GM19463 (cell line): ENCODE measurements around the gene PAPOLA.

ENCODE experiments used
- ATAC-seq: cut with Tn5 transposase; IDR thresholded peaks from one replicate; pipeline ENCODE4 v1.9.1; 2021; ENCODE audit warnings: mild to moderate bottlenecking, moderate library complexity; ENCODE audit not compliant: unreplicated experiment

The PAPOLA gene

DNA sequence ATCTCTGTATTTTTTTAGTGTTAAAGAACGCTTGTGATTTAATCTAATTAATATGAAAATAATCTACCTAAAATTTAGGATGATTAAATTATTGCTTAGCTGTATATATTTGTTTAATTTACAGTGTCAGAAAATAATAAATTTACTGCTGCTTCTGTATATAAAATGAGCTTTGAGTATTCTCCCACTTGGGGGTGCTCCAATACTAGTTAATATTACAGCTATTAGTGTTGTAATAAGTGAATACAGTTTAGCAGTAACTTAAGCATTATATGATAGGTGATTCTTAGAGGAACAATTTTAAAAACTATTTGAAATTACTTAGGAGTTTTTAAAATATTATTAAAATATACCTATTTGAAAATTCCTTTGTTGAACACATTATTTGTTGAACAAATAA, 62.2 kb downstream of the PAPOLA start:
- no peak for ATAC-seq

DNA sequence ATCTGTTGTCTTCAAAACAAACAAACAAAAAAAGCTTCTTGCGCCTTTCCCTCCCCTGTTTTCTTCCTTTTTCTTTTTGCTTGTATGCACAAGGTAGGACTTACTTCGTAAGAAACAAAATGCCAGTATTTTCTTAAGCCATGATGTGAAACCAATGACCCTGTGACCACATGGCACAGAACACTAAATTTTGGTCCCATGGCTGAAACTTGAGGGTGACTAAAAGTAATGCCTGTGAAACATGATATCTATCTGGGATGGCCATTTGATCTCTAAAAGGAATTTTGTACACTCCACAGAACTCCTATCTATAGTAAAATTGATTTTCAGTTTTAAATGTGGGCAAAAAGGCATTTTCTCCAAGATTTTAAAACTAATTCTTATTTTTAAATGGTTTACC, 63.6 kb downstream of the PAPOLA start:
- no peak for ATAC-seq

DNA sequence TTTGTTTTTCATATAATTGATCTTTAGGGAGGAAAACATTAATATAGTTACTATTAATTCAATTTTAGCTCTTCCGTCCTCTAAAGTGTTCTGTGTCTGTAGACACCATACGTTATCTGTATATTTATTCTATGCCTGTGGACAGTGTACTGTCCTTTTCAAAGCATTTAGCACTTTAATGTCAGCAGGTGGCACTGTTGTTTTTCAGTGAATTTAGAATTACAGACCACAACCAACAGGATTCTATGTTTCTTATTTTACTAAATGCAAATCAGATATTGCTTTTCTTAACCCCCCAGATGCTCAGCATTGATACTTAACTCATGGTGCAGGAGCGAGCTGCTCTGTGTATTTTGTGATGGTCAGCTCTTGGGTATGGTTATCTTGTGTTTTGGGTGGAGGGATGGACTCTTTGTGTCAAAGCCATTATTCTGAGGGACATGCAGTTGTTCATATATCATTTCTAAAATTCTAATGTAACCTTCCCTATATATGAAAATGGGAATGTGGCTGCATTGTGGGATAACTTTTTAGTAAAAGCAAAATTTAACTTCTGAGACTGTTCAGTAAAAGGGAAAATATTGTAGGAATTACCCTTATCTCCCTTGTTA, 65.2 kb downstream of the PAPOLA start:
- no peak for ATAC-seq

DNA sequence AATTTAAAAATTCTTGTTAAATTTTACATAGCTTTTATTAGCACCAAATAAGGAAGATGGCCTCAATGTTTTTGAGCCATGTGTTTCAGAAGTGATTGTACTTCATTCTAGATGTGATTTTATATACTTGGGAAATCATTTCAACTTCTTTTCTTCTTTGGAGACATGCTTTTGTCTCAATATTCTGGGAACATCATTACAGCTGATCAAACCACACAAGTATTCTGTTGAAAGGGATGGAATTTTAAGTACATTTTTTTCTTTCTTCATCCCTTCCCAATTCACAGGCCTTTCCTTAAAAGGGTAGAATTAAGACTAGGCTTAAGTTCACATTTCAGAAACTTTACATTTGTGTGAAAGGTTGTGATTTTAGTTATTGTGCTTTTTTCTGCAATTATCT, 66.4 kb downstream of the PAPOLA start:
- no peak for ATAC-seq

DNA sequence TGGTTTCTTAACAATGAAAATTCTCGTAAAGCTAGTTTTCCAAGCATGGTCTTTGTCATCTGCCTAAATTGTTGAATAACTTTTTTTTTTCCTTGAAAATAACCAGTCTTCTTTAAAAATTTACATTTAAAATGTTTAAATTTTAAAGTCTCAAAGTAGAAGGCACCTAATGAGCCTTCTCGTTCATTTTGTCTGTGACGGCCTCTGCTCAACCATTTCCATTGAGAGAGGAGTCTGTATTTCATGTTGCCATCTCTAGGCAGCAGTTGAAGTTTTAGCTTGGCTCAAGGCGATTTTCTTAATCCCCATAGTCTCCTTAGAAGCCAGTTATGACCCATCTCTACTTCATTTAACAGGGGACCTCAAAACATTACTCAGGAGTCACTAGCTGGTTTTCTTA, 69.1 kb downstream of the PAPOLA start:
- no peak for ATAC-seq

DNA sequence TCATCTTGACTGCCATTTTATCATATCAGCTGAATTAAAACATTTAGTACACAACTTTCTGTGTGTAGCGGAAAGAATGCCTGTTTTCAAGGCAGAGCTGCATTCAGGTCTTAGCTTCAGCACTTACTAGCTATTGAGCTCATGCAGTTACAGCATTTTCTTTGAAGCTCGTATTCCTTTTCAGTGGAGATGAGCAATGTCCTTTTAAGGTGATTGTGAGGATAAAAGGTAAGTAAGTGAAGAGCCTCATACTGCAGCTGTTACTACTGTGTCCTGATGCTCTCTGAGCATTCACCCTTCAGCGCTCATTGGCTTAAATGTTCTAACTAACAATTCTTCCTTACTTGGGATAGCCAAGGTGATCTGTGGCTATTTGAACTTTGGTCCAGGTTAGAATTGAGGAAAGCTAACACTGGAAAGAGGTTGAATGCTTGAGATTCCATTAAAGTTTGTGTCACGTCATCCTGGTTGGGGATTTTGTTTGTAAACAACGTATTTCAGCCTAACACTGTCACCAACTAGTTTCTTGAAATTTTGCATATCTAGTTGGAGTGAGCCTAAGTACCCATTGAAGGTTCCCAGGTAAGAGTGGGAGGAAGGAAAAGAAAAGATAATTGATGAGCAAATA, 71.4 kb downstream of the PAPOLA start:
- ATAC-seq, result no peak

DNA sequence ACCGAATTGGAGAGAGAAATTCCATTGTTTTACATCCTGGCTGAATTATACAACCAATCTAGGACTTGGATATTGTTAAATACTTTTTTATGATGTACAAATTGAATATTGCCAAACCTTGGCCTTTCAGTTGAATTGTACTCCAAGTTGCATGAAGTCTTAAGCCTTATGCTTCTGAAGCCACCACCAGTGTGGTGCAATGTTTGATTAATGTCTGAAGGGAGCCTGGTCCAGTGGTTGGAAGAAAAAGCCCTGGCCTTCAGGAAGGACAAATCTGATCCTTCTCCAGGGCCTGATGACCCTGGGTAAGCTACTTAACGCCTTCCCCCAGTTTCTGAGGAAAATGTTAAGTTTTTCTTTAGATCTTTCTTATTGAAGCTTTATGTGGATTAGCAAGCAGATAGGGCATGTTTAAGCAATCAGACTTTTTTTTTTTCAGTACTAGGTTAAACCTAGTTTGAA, 72.0 kb downstream of the PAPOLA start:
- ATAC-seq, result no peak

DNA sequence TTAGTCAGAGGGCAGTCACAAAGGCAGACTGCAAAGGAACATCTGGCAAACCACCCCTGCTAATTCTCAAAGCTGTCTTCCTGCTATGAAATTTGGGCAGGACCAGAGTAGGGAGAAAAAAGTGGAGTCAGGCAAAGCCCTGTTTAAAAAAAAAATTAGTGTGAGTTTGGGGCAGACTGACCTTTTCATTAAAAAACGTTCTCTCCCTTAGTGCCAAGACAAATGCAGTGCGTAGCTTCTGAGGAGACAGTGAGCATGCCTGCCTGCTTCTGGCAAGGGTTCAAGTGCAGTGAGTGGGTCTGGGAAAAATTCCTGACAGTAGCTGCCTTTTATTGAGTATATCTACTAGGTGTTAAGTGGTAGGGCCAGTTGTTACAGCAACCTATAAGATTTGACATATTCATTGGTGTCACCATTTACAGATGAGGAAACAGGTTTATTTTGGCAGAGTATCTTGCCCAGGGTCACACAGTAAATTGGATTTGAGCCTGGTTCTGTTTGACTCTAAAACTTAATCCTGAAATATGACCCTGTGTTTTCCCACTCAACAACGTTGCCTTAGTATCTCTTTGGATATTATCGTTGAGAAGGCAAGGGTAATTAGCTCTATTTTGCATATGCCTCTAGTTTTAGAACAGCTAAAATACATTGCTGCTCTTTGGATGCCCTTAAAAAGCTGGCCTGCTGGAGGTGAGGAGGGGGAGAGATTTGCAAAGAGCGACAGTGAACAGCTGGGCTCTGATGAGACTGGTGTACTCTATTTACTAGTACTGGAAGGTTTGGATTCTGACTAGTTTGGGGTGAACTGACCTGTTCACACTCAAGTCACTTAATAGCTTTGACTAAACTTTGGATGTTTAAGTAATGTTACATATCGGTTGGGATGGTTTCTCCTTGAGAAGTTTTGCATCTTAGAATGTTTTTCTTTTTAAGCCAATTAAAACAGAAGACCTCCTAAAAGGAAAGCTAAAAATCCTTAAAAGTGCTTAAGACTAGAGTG, 72.8 kb downstream of the PAPOLA start:
- ATAC-seq, result no peak

DNA sequence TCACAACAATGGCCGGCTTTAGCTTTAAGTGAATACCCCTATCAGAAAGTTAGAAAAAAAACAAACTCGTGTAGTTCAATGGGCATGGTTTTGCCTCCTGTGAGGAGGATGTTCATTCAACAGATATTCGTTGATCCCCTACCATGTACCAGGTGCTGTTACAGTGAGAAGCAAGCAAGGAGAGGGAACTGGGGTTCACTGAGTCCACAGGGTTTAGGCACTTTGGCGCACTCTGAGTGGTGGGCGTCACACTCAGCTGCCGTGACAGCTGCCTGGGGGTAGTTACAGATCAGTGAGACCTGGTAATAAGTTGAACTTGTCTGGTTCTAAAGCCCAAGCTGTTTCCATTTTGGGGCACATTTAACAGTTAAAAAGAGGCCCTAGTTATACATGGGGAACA, 74.2 kb downstream of the PAPOLA start:
- no peak for ATAC-seq

DNA sequence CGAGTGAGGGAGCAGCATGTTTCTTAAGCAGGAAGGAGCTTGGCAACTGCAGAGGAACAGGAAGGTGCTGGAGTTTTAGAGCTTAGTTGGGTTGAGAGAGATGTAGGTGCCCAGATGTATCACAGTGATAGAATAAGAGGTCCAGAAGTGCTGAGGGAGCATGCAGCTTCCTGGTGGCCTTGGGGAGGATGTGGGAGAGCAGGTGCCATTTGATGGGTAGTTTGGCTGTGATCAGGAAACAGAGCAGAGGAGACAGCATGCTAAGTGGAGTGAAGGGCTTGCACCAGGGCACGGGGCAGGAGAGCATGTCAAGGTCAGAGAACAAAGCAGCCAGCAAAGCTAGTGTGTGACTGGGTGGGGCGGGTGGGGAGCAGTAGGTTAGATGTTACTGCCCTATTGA, 74.8 kb downstream of the PAPOLA start:
- ATAC-seq, result no peak

DNA sequence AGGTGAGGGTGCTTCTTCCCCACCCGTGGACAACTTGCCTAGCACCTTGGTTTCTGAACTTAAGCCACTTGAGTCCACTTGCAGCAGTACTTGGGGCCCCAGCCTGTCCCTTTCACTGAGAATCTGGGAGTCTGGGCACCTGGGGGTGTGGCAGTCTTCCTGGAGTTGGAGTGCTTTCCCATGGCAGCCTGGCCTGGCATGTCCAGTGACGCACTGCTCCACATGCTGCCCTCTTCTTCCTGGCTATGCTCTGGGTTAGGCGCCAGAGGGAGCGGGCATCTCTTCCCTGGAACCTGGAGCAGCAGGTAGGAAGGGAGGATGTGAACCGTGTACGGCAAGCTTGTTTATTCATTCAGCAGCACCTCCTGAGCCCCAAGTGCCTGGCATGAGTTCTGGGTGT, 76.4 kb downstream of the PAPOLA start:
- ATAC-seq, result no peak

DNA sequence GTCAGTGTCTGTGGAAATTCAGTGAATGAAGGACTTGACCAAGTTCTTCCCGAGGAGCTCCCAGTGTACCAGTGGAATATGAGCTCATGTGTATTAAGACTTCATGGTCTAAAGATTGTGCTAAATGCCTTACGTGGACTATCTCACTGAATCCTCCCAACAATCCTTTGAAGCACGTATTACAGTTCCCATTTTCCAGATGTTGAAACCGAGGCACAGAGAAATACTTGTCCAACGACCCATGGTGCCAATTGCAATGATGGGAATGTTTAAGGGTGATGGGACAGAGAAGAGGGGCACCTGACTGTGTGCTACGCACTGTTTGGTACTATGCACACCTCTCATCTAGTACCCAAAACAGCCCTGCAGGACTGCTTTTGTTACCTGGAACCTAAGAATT, 77.2 kb downstream of the PAPOLA start:
- no peak for ATAC-seq

DNA sequence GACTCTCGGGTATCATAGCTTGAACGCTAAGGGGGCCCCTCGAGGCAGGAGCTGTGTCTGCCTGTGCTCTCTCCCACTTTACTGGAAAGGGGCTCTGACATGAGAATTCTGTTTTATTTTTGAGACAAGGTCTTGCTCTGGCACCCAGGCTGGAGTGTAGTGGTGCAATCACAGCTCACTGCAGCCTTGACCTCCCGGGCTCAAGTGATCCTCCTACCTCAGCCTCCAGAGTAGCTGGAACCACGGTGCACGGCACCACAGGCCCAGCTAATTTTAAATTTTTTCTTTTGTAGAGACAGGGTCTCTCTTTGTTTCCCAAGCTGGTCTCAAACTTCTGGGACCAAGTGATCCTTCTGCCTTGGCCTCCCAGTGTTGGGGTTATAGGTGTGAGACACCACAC, 77.7 kb downstream of the PAPOLA start:
- ATAC-seq, result no peak

DNA sequence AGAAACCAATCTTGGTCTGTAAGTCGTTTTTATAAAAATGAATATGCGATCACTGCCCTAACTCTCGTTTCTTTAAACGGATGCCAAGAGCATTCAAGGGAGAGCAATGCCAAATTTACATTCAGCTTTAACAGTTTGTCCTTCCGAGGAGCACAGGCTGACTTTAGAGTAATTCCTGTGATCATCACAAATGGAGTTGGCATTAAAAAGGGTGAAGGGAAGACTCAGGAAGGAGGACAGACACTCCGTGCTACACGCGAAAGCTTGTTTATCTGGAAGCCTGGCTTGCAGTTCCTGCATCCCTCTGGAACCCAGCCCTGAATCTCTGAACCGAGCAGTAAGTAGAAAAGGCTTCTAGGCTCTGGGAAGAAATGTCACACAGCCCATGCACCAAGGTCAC, 78.4 kb downstream of the PAPOLA start:
- no peak for ATAC-seq

DNA sequence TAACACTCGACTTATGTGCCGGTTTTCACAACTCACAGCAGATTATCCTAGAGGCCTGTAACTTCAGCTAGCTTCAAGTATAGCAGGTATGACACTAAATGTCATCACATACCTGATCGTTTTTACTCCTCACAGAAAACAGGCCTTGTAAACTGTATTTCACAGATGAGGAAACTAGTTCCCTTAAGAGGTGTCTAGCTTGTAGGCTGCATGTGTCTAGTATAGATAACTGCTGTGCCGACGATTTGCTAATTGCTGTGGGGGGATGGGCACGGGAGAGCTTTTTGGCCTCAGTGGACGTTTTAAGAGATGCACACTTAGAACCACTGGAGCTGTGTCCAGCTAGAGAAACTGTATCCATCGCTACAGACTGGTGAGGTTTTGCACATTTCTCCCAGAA, 78.8 kb downstream of the PAPOLA start:
- ATAC-seq, result no peak

DNA sequence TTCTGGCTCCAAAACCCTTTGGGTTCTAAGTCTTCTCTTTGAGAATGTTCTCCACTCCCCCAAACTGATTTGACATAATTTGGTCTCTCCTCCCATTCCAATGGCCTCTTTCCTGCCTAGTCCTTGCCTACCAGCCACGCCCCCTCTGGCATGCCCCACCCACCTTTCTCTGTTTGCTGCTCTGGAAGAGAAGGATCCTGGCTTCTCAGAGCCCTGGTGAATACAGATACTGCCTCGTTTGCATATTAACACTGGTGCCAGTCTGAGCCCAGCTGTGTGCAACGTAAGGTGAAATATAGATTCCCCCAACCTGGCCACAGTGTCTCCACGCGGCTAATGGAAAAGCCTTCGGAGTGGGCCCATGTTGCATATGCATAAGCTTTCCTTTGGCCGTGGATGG, 79.7 kb downstream of the PAPOLA start:
- ATAC-seq, result no peak

DNA sequence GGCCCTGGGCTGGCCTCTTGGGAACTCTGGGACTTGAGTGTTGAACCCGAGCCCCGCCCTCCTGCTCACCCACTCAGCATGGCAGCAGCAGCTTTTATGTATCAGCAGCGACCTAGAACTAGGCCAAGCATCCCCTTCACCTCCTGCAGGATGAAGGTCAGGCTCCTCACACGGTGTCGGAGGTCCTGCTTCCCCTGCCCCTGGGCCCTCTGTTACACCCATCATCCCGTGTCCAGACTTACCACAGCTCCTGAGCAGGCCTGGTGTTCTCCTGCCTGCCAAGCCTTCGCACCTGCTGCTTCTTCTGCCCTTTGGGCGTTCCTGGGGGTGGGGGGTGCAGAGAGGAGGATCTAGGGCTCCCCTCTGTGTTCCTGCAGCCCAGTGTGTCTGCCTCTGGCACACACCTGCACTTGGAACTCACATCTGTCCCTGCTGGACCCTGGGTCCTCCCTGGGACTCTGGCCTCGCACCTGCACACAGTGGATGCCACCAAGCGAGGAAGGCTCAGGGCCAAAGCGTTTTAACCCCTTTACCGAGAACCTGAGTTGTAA, 80.3 kb downstream of the PAPOLA start:
- no peak for ATAC-seq

DNA sequence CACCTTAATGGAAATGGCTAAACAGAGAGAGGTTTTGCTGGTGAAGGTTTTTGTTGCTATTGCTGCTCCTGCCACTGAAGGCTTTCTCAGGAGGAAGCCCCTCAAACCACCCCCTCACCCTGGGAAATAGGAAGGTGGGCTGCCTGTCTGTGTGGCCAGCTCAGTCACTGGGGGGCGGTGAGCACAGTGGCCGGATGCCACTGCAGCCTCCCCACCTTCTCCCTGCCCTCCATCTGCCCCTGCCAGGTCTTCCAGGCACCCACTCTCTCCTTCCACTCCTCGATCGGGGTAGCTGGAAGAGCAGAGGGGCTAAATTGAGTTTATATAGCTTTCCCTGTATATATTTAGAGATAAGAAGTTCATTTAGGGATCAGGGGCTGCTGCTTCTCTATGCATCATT, 80.8 kb downstream of the PAPOLA start:
- ATAC-seq, result no peak

DNA sequence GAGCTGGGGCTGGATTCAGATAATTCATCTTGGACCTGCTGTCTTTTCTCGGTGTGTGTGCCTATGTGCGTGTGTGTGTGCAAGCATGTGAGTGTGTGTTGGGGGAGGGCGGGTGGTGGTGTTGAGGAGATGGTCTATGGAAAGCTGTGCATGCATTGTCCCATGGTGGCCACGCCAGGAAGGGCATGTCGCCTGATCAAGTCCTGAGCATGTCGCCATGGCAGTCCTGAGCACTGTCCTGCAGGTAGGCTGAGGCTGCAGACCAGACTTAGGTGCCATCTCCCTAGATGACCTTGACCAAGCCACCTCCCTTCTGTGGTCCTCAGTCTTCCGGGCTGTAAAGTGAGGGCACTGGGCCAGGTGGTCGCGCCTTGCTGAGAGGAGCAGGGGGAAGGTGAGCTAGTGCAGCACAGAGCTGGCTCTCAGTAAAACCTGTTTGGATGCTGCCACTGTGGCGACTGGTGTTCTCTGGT, 81.4 kb downstream of the PAPOLA start:
- no peak for ATAC-seq

DNA sequence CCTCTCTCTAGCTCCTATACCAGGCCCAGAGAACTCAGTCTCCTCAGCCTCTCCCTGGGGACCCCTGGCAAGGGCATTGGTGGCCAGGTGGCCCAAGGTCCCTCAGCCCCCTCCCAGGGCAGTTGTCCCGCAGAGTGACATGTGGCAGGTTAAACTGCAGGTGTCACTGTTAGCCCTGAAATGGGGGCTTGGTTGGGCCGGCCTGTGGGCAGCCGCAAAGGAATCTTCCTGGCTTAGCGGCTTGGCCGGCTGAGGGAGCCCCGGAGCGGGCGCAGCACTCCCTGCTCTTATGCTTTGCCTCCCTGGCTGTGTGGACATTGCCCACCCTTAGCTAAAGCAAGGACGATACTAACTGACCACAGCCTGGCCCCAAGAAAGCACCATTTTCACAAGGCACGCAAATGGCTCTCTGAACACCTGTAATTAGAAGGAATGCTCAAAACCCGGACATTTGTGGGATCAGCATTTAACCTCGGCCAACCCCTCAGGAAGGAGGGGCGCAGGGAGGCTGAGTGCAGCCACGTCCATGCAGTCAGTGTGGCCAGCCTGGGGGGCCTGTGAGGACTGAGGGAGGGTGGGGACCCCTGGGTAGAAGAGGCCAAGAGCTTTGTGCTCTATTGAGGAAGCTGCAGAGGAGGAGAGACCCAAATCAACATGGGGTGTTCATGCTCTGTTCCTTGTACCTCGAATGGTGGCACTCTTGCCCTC, 82.2 kb downstream of the PAPOLA start:
- ATAC-seq, result peak; percentile 80
